OCI-LY1 (cell line): ENCODE results near the gene PLPP4.

Source experiments
- CTCF ChIP-seq: fragments of 200-600 bp; sonication (generic), shearing (Covaris generic); IDR thresholded peaks from 2 replicates; pipeline ENCODE4 v1.5.1; 2017; ENCODE audit warnings: mild to moderate bottlenecking, antibody characterized with exemption, low read length, moderate library complexity, mixed read lengths
- EZH2 ChIP-seq: fragments of 200-600 bp; sonication (generic), shearing (Covaris generic); IDR thresholded peaks from 2 replicates; pipeline ENCODE4 v1.8.0; 2017; ENCODE audit warnings: borderline replicate concordance, mixed run types, mild to moderate bottlenecking, antibody characterized with exemption, low read length, moderate library complexity, mixed read lengths

- TF ChIP-seq CTCF = no peak
- no peak for TF ChIP-seq EZH2
Measured at GRCh38 chr10:120582753-120583152, 125.7 kb downstream of the PLPP4 start.
